PFSK-1 (cell line): ENCODE data around the gene PYGO2.

Source experiments
- FOXP2 ChIP-seq: optimal IDR thresholded peaks from 2 replicates; pipeline ENCODE3; 2011; ENCODE audit warnings: borderline replicate concordance, control low read depth, inconsistent platforms; ENCODE audit not compliant: insufficient read depth; ENCODE audit errors: extremely low read length, extremely low read depth
- POLR2AphosphoS5 ChIP-seq: IDR thresholded peaks from 2 replicates; pipeline ENCODE4 v1.6.1; 2012; ENCODE audit warnings: low read depth, mild to moderate bottlenecking, control low read depth, low read length, moderate library complexity
- SIN3A ChIP-seq: IDR thresholded peaks from 2 replicates; pipeline ENCODE4 v1.6.1; 2012; ENCODE audit warnings: mild to moderate bottlenecking, low read length, moderate library complexity, borderline replicate concordance; ENCODE audit not compliant: insufficient read depth
- TAF1 ChIP-seq: IDR thresholded peaks from 2 replicates; pipeline ENCODE4 v1.6.1; 2012; ENCODE audit warnings: low read length, control low read depth, borderline replicate concordance; ENCODE audit not compliant: insufficient read depth
- TF ChIP-seq, protein P1 (sequence below), 2 experiments: IDR thresholded peaks; 2 replicates each; pipeline versions ENCODE4 v1.6.1 to v1.8.0; 2011 to 2012; ENCODE audit warnings: low read depth in 2 of 2, low read length in 2 of 2, control low read depth in 1 of 2, inconsistent platforms in 1 of 2, mild to moderate bottlenecking in 1 of 2, moderate library complexity in 1 of 2; ENCODE audit not compliant: insufficient read depth in 1 of 2

The PYGO2 gene

GRCh38 chr1:155009221-155009711 is 47.7 kb upstream of the PYGO2 start:
- TF ChIP-seq POLR2AphosphoS5 (no peak), FOXP2 (no peak), SIN3A (no peak), TAF1 (no peak)
- TF ChIP-seq, protein P1, sequence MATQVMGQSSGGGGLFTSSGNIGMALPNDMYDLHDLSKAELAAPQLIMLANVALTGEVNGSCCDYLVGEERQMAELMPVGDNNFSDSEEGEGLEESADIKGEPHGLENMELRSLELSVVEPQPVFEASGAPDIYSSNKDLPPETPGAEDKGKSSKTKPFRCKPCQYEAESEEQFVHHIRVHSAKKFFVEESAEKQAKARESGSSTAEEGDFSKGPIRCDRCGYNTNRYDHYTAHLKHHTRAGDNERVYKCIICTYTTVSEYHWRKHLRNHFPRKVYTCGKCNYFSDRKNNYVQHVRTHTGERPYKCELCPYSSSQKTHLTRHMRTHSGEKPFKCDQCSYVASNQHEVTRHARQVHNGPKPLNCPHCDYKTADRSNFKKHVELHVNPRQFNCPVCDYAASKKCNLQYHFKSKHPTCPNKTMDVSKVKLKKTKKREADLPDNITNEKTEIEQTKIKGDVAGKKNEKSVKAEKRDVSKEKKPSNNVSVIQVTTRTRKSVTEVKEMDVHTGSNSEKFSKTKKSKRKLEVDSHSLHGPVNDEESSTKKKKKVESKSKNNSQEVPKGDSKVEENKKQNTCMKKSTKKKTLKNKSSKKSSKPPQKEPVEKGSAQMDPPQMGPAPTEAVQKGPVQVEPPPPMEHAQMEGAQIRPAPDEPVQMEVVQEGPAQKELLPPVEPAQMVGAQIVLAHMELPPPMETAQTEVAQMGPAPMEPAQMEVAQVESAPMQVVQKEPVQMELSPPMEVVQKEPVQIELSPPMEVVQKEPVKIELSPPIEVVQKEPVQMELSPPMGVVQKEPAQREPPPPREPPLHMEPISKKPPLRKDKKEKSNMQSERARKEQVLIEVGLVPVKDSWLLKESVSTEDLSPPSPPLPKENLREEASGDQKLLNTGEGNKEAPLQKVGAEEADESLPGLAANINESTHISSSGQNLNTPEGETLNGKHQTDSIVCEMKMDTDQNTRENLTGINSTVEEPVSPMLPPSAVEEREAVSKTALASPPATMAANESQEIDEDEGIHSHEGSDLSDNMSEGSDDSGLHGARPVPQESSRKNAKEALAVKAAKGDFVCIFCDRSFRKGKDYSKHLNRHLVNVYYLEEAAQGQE (IDR thresholded peaks at IDR 0.05; ENCODE audit: insufficient read depth in 1 of 2, low read depth in 2 of 2, low read length in 2 of 2), result no peak

- TF ChIP-seq TAF1, result no peak
- no peak for TF ChIP-seq FOXP2
- no peak for TF ChIP-seq POLR2AphosphoS5
- no peak for TF ChIP-seq SIN3A
- TF ChIP-seq, protein P1 (IDR thresholded peaks at IDR 0.05; ENCODE audit: insufficient read depth in 1 of 2, low read depth in 2 of 2, low read length in 2 of 2), result no peak
Observed at GRCh38 chr1:155008015-155008941, 46.7 kb upstream of the PYGO2 start.

DNA sequence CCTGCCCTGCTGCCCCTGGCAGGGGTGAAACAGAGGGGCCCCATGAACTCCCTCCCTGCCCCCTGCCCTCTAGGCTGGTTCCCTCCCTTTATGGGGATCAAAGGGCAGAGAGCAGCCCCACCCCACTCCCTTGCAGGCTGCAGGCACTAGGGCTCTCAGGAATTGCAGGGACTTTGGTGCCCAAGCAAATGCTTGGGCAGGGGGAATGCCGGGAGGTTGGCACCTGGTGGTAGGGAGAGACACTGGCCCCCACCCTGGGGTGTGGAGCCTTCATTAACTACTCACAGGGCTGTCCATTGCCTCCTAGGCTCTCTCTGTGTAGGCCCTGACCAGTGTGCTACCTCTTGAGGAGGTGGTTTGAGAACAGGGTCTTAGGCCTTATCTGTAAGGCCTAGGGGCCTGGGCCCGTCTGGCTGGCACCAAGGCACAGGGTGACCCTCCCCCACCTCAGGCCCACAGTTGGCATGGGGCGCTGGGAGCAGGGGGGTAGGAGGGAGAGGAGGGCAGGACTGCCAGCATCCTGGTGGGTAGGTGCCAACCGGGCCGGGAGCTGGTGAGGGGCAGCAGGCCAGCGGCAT is 45.8 kb upstream of the PYGO2 start:
- TF ChIP-seq TAF1 (no peak), POLR2AphosphoS5 (no peak), FOXP2 (no peak)

GRCh38 chr1:155006601-155007101 is 45.1 kb upstream of the PYGO2 start:
- no peak for TF ChIP-seq POLR2AphosphoS5
- TF ChIP-seq TAF1, result no peak
- no peak for TF ChIP-seq FOXP2
- TF ChIP-seq, protein P1 (IDR thresholded peaks at IDR 0.05; ENCODE audit: insufficient read depth in 1 of 2, low read depth in 2 of 2, low read length in 2 of 2), result no peak

GRCh38 chr1:155005076-155006011 is 43.8 kb upstream of the PYGO2 start:
- TF ChIP-seq FOXP2 (no peak), TAF1 (no peak), POLR2AphosphoS5 (no peak), SIN3A (no peak)
- TF ChIP-seq, protein P1 (IDR thresholded peaks at IDR 0.05; ENCODE audit: insufficient read depth in 1 of 2, low read depth in 2 of 2, low read length in 2 of 2), result no peak
